RWPE1 (cell line): ENCODE data around the gene FRRS1.

Source experiments
- CTCF ChIA-PET: fragments of 350-600 bp; sonication (Branson Sonifier 250); formaldehyde crosslinking; extraction: SDS; loops from one replicate; lab custom pipeline; 2021; lab: Yijun Ruan, JAX
- POLR2A ChIA-PET: fragments of 400-600 bp; formaldehyde crosslinking; extraction: SDS; loops from one replicate; lab custom pipeline; 2020; ENCODE audit warnings: antibody characterized with exemption; ENCODE audit not compliant: low non-redundant PET; lab: Yijun Ruan, JAX
- DNase-seq: peaks from one replicate; pipeline ENCODE4 v3.0.0; 2012; ENCODE audit warnings: low spot score
- H3K27ac ChIP-seq: fragments of 450-650 bp; 2 replicates; pipeline ENCODE4 v1.5.1; 2017
- CTCF ChIP-seq: fragments of 450-650 bp; conservative IDR thresholded peaks from 2 replicates; pipeline ENCODE4 v1.5.1; 2017; ENCODE audit warnings: low read depth, mild to moderate bottlenecking

The FRRS1 gene

DNA sequence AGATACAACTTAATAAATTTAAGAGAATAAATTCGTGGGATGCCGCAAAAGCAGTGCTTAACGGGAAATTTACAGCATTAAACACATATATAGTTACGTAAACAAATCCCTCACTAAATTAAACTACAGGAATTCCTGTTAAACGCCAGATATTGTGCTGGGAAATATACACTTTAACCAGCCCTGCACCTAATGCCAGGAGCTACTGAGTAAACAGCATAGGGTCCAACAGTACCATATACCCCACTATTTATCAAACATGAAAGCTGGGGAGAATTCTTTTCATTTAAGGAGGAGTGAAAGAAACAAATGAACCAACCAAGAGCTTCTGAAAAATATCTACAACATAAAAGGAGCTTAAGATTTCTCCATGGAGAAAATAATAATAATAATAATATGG, 11.7 kb downstream of the FRRS1 start:
- TF ChIP-seq CTCF: no peak
- ChIA-PET CTCF (interaction anchor here (1.2 kb wide), 1 partner anchor 26 kb away, joined by 6 read pairs; no protein-coding TSS in a partner anchor), POLR2A (no interaction called here)
- DNase-seq: no peak
- no peak overlapping the region for H3K27ac ChIP-seq

- ChIA-PET CTCF (interaction anchor here (0.6 to 1.2 kb wide), 3 partner anchors 9 to 26 kb away, joined by 3 to 6 read pairs (median 6); no protein-coding TSS in a partner anchor), POLR2A (no interaction called here)
- H3K27ac ChIP-seq: no peak overlapping the region
- TF ChIP-seq CTCF: no peak
- no peak for DNase-seq
Measured at GRCh38 chr1:99754055-99754626, 12.3 kb downstream of the FRRS1 start.

DNA sequence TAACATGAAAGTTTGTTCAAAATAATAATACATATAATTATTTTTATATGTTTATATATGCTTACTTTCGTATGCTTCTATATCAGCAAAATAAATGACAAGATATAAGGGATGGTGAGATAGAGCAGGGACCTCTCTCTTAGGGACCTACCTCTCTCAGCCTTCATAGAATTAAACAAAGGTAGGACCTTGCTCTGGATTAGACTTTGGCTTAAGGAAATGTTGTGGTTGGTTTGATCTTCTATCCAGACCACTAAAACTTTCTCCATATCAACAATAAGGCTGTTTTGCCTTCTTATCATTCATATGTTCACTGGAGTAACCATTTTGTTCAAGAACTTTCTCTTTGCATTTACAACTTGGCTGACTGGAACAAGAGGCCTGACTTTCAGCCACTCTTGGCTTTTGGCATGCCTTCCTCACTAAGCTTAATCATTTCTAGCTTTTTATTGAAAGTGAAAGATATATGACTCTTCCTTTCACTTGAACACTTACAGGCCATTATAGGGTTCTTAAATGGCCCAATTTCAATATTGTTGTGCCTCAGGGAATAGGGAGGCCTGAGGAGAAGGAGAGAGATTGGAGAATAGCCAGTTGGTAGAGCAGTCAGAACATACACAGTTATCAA, 14.4 kb downstream of the FRRS1 start:
- ChIA-PET CTCF (no interaction called here), POLR2A (no interaction called here)
- H3K27ac ChIP-seq: no peak overlapping the region
- TF ChIP-seq CTCF: no peak
- DNase-seq: no peak

DNA sequence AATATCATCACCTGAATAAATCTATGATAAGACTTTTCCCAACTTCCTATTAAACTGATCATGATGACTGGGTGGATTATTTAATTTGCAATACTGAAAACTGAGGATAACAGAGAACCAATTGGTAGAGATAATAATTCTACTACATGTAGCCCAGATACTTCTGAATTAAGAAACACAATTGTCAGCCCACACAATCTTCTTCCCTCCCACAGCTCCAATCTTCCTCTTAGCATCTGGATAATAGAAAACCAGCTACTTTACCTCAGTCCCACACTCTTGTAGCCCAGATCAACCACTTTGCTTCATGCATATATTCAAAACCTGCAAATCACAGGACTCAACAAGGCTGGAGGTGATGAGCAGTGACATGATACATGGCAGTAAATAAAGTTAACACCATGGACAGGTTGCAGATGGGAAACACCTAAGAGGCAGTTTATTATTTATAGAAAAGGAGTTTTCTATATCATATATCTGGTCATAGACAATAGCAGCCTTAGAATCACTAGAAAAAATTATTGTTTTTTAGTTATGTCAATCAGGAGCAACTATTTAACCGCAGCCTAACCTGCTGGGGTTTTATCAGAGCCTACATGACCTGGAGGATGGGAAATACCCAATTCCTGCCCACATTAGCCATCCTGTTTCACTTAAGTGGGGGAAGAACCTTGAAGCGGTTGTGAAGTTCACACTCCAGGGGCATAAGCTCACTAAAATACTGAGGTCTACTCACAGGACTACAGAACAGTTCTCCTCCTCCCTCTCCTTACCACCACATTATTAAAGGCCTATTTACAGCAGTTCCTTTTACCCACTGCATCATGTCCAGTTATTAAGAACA, 16.7 kb downstream of the FRRS1 start:
- DNase-seq: no peak
- ChIA-PET CTCF (no interaction called here), POLR2A (no interaction called here)
- TF ChIP-seq CTCF: no peak
- H3K27ac ChIP-seq: no peak overlapping the region

- H3K27ac ChIP-seq: no peak overlapping the region
- no peak for DNase-seq
- ChIA-PET POLR2A (no interaction called here), CTCF (no interaction called here)
- TF ChIP-seq CTCF: no peak
Measured at GRCh38 chr1:99748419-99748818, 18.0 kb downstream of the FRRS1 start.

DNA sequence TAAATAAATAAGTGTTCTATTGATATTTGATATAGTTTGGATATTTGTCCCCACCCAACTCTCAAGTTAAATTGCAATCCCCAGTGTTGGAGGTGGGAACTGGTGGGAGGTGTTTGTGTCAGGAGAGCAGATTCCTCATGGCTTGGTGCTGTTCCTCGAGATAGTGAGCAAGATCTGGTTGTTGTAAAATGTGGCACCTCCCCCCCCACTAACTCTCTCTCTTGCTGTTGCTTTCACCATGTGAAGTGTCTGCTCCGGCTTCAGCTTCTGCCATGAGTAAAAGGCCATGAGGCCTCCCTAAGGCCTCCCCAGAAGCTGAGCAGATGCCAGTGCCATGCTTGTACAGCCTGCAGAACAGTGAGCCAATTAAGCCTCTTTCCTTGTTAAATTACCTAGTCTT, 20.8 kb downstream of the FRRS1 start:
- ChIA-PET CTCF (interaction anchor here (0.6 to 1.5 kb wide), 3 partner anchors 8 to 247 kb away, joined by 3 to 4 read pairs (median 3); no protein-coding TSS in a partner anchor), POLR2A (no interaction called here)
- no peak overlapping the region for H3K27ac ChIP-seq
- no peak for DNase-seq
- no peak for TF ChIP-seq CTCF
